Measurements from ENCODE around the gene CROCC.

GRCh38 chr1:16980473-16981268, 58.9 kb downstream of the CROCC start, which contains the start of gene MFAP2:
- TF ChIP-seq POLR2AphosphoS5 (IDR thresholded peaks at IDR 0.05) (no peak), CTCF (IDR thresholded peaks at IDR 0.05) (no peak), POLR2A (IDR thresholded peaks at IDR 0.05) (no peak)

Data from transverse colon (tissue), 4 donors.